ENCODE measurements around the gene PXK.

The PXK gene

DNA sequence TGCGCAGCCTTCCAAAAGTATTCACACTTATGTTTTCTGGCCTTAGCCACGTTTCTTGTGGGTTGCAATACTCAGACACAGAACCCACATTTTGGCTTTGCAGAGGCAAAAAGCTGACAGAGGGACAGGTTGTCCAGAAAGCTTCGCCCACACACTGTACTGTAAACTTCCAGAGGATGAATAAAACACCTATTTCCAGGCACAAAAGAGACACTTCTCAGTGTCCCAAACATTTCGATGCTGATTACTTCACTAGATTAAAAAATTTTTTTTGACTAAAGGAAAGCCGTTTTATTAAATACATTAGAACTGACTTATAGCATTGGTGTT lies 131.2 kb downstream of the PXK start:
- no peaks in the 10 kb centered on the region for H3K27me3 Mint-ChIP-seq (ENCODE audit: low read depth)
- no peaks in the 10 kb centered on the region for H3K9me3 Mint-ChIP-seq
- peaks cover 19% of the 10 kb centered on the region for H3K4me1 Mint-ChIP-seq
- H3K4me3 Mint-ChIP-seq, result no peak overlapping the region
- no peaks in the 10 kb centered on the region for H3K36me3 Mint-ChIP-seq (ENCODE audit: low read depth)
- H3K27ac Mint-ChIP-seq, result peak overlapping the region; percentile 43 to 87 (median 86)
- TF ChIP-seq, protein P1, sequence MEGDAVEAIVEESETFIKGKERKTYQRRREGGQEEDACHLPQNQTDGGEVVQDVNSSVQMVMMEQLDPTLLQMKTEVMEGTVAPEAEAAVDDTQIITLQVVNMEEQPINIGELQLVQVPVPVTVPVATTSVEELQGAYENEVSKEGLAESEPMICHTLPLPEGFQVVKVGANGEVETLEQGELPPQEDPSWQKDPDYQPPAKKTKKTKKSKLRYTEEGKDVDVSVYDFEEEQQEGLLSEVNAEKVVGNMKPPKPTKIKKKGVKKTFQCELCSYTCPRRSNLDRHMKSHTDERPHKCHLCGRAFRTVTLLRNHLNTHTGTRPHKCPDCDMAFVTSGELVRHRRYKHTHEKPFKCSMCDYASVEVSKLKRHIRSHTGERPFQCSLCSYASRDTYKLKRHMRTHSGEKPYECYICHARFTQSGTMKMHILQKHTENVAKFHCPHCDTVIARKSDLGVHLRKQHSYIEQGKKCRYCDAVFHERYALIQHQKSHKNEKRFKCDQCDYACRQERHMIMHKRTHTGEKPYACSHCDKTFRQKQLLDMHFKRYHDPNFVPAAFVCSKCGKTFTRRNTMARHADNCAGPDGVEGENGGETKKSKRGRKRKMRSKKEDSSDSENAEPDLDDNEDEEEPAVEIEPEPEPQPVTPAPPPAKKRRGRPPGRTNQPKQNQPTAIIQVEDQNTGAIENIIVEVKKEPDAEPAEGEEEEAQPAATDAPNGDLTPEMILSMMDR (IDR thresholded peaks at IDR 0.05; ENCODE audit: unreplicated experiment in 3 of 3), result no peak

DNA sequence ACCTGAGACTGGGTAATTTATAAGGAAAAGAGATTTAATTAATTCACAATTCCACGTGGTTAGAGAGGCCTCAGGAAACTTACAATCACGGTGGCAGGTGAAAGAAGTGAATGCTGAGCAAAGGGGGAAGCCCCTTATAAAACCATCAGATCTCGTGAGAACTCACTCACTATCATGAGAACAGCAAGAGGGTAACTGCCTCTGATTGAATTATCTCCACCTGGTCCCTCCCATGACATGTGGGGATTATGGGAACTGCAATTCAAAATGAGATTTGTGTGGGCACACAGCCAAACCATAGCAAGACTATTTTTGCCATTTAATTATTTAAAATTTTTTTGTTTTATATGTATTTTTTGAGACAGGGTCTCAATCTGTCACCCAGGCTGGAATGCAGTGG lies 132.2 kb downstream of the PXK start:
- H3K4me1 Mint-ChIP-seq, result peaks cover 27% of the 10 kb centered on the region
- no peak overlapping the region for H3K27ac Mint-ChIP-seq
- no peaks in the 10 kb centered on the region for H3K9me3 Mint-ChIP-seq
- TF ChIP-seq, protein P1 (IDR thresholded peaks at IDR 0.05; ENCODE audit: unreplicated experiment in 3 of 3), result no peak
- H3K36me3 Mint-ChIP-seq (ENCODE audit: low read depth), result no peaks in the 10 kb centered on the region
- no peak overlapping the region for H3K4me3 Mint-ChIP-seq
- no peaks in the 10 kb centered on the region for H3K27me3 Mint-ChIP-seq (ENCODE audit: low read depth)

DNA sequence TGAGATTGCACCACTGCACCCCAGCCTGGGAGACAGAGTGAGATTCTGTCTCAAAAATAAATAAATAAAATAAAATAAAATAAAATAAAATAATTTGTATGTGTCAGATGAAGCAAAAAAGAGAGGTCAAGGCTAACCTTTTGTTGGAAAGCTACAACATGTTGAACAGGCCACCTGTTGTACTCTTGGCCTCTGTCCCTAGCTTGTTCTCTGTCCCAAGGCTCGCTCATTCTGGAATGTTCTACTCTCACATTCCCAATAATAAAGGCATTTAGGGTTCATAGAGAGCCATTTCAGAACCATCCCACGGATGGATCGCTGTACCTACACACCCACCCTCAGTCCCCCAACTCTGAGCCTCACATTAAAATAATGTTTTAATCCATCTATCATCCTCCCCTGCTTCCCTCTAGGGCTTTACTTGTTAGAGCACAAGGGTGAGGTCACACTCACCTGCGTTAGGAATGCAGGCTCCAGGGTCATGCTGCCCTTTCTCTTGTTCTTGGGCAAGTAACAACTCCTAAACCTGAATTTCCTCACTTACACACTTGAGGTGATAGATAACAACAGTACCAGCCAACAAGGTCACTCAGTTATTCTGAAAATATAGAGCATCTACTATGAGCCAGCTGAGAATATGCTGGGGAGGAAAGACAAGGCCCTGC lies 134.3 kb downstream of the PXK start:
- H3K36me3 Mint-ChIP-seq (ENCODE audit: low read depth), result no peaks in the 10 kb centered on the region
- H3K9me3 Mint-ChIP-seq, result no peaks in the 10 kb centered on the region
- H3K4me1 Mint-ChIP-seq, result peaks cover 46% of the 10 kb centered on the region
- H3K4me3 Mint-ChIP-seq, result no peak overlapping the region
- TF ChIP-seq, protein P1 (IDR thresholded peaks at IDR 0.05; ENCODE audit: unreplicated experiment in 3 of 3), result no peak
- H3K27me3 Mint-ChIP-seq (ENCODE audit: low read depth), result no peaks in the 10 kb centered on the region
- H3K27ac Mint-ChIP-seq, result peak overlapping the region in 1 of 3 experiments; percentile 39

DNA sequence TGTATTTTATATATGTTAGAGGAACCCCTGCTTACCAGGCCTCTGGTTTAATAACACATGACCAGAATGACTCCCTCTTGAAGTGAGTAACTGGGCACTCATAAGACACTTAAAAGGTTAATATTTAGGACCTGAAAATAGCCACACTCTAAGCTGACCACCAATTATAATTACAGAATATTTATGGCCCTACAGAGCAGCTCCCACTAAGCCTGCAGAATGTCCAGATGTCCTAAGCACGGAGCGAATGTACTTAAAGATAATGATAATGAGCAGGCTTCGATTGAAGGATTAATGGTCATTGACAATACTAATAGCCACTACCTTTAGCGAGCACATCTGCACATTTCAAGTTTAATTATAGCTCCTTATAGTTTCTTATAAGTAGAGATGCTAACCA lies 136.4 kb downstream of the PXK start:
- H3K27ac Mint-ChIP-seq, result peak overlapping the region in 1 of 3 experiments; percentile 32
- H3K4me3 Mint-ChIP-seq, result no peak overlapping the region
- no peaks in the 10 kb centered on the region for H3K9me3 Mint-ChIP-seq
- H3K4me1 Mint-ChIP-seq, result peaks cover 41% of the 10 kb centered on the region
- TF ChIP-seq, protein P1 (IDR thresholded peaks at IDR 0.05; ENCODE audit: unreplicated experiment in 3 of 3), result no peak
- H3K27me3 Mint-ChIP-seq (ENCODE audit: low read depth), result peaks cover 3% of the 10 kb centered on the region
- no peaks in the 10 kb centered on the region for H3K36me3 Mint-ChIP-seq (ENCODE audit: low read depth)

DNA sequence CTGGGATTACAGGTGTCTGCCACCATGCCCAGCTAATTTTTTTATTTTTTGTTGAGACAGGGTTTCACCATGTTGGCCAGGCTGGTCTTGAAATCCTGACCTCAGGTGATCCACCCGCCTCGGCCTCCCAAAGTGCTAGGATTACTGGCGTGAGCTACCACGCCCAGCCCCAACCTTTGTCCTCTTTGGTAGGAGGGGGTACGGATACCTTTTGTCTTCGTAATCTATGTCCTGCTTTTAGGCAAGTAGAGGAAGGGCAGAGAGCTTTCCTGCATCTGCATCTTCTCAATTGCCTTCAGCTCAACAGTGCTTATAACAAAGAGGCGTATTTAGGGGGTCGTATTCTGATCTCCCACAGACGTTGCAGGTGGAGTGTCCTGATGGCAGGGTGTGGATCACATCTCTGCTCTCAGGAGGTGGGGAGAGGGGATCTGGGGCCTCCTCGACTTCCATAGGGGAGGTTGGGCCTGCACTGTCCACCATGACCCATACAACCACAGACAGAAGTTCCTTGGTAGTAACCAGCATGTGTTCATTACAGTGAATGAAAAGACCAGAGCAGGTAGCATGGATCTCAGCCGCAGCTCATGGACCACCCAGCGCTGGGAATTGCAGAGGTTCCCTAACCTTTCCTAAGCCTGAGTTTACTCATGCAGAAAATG lies 137.8 kb downstream of the PXK start:
- H3K27me3 Mint-ChIP-seq (ENCODE audit: low read depth), result peaks cover 3% of the 10 kb centered on the region
- peak overlapping the region in 1 of 3 experiments; percentile 13 for H3K4me3 Mint-ChIP-seq
- no peaks in the 10 kb centered on the region for H3K9me3 Mint-ChIP-seq
- TF ChIP-seq, protein P1 (IDR thresholded peaks at IDR 0.05; ENCODE audit: unreplicated experiment in 3 of 3), result no peak
- H3K4me1 Mint-ChIP-seq, result peaks cover 47% of the 10 kb centered on the region
- H3K36me3 Mint-ChIP-seq (ENCODE audit: low read depth), result no peaks in the 10 kb centered on the region
- peak overlapping the region; percentile 76 to 95 (median 85) for H3K27ac Mint-ChIP-seq
